KMS-11 (cell line): ENCODE results near the gene AP3B1.

Experiments
- H2AFZ ChIP-seq: fragments of 200-600 bp; sonication (generic); 2 replicates; pipeline ENCODE4 v1.6.1; 2016; ENCODE audit warnings: antibody characterized with exemption, mixed run types, low read depth
- H3K27ac ChIP-seq: fragments of 200-600 bp; sonication (generic); 2 replicates; pipeline ENCODE4 v1.6.1; 2016; ENCODE audit warnings: mild to moderate bottlenecking, mixed run types
- H3K27me3 ChIP-seq: fragments of 200-600 bp; sonication (generic); 2 replicates; pipeline ENCODE4 v1.6.1; 2017; ENCODE audit warnings: mild to moderate bottlenecking, low read depth, mixed run types, moderate library complexity; ENCODE audit not compliant: insufficient read depth
- H3K36me3 ChIP-seq: fragments of 200-600 bp; sonication (generic); 2 replicates; pipeline ENCODE4 v1.6.1; 2017; ENCODE audit warnings: mild to moderate bottlenecking, mixed run types; ENCODE audit not compliant: insufficient read depth
- H3K4me1 ChIP-seq: fragments of 200-600 bp; sonication (generic); 2 replicates; pipeline ENCODE4 v1.6.1; 2016; ENCODE audit warnings: mild to moderate bottlenecking, low read depth, mixed run types; ENCODE audit not compliant: poor library complexity, severe bottlenecking
- H3K4me2 ChIP-seq: fragments of 200-600 bp; sonication (generic); 2 replicates; pipeline ENCODE4 v1.7.0; 2016; ENCODE audit warnings: mild to moderate bottlenecking, mixed run types
- H3K4me3 ChIP-seq: fragments of 200-600 bp; sonication (generic); IDR thresholded peaks from 2 replicates; pipeline ENCODE4 v1.6.1; 2017; ENCODE audit warnings: low read depth, low read length, mixed read lengths; ENCODE audit not compliant: insufficient read depth
- H3K79me2 ChIP-seq: fragments of 200-600 bp; sonication (generic); 2 replicates; pipeline ENCODE4 v1.6.1; 2016; ENCODE audit warnings: low read depth, mixed run types; ENCODE audit not compliant: insufficient read depth
- H3K9ac ChIP-seq: fragments of 200-600 bp; sonication (generic); 2 replicates; pipeline ENCODE4 v1.6.1; 2016; ENCODE audit warnings: mild to moderate bottlenecking, mixed run types
- H4K20me1 ChIP-seq: fragments of 200-600 bp; sonication (generic); 2 replicates; pipeline ENCODE4 v1.6.1; 2016; ENCODE audit warnings: mild to moderate bottlenecking, mixed run types; ENCODE audit not compliant: insufficient read depth
- CTCF ChIP-seq: fragments of 200-600 bp; sonication (generic); conservative IDR thresholded peaks from 2 replicates; pipeline ENCODE4 v1.6.1; 2017; ENCODE audit warnings: low read depth, mild to moderate bottlenecking, antibody characterized with exemption, low read length, moderate library complexity, mixed read lengths

The AP3B1 gene

GRCh38 chr5:78234804-78235203 lies 59.7 kb downstream of the AP3B1 start:
- TF ChIP-seq CTCF = no peak
- H3K79me2 ChIP-seq = no peaks in the 10 kb centered on the region
- peak overlapping the region; percentile 56 for H3K27ac ChIP-seq
- peaks cover 39% of the 10 kb centered on the region for H3K4me1 ChIP-seq
- H3K36me3 ChIP-seq = no peaks in the 10 kb centered on the region
- no peak overlapping the region for H3K9ac ChIP-seq
- peak overlapping the region; percentile 53 for H3K4me2 ChIP-seq
- H3K4me3 ChIP-seq = no peak overlapping the region
- no peaks in the 10 kb centered on the region for H4K20me1 ChIP-seq
- no peak overlapping the region for H2AFZ ChIP-seq
- H3K27me3 ChIP-seq = no peaks in the 10 kb centered on the region

GRCh38 chr5:78232163-78232562 lies 62.3 kb downstream of the AP3B1 start:
- no peak for TF ChIP-seq CTCF
- Histone ChIP-seq H3K9ac (no peak overlapping the region), H3K79me2 (no peaks in the 10 kb centered on the region), H3K36me3 (no peaks in the 10 kb centered on the region), H3K4me2 (no peak overlapping the region), H4K20me1 (no peaks in the 10 kb centered on the region), H2AFZ (no peak overlapping the region), H3K4me1 (peaks cover 35% of the 10 kb centered on the region), H3K27me3 (no peaks in the 10 kb centered on the region), H3K27ac (no peak overlapping the region), H3K4me3 (no peak overlapping the region)

- Histone ChIP-seq H3K27ac (no peak overlapping the region), H3K9ac (no peak overlapping the region), H3K4me2 (no peak overlapping the region), H3K27me3 (no peaks in the 10 kb centered on the region), H3K4me3 (no peak overlapping the region), H2AFZ (no peak overlapping the region), H3K79me2 (no peaks in the 10 kb centered on the region), H4K20me1 (no peaks in the 10 kb centered on the region), H3K4me1 (peaks cover 15% of the 10 kb centered on the region), H3K36me3 (no peaks in the 10 kb centered on the region)
- no peak for TF ChIP-seq CTCF
Observed at GRCh38 chr5:78224358-78224757, 70.1 kb downstream of the AP3B1 start.

- peak; percentile 67; the same call in 1 of the 2 replicates for TF ChIP-seq CTCF
- H3K9ac ChIP-seq = no peak overlapping the region
- no peak overlapping the region; the same call in 1 of the 2 replicates for H3K4me2 ChIP-seq
- H3K27me3 ChIP-seq = no peaks in the 10 kb centered on the region
- no peaks in the 10 kb centered on the region for H3K79me2 ChIP-seq
- H4K20me1 ChIP-seq = no peaks in the 10 kb centered on the region
- no peak overlapping the region for H3K4me3 ChIP-seq
- peak overlapping the region; percentile 9; the same call in 1 of the 2 replicates for H3K27ac ChIP-seq
- no peaks in the 10 kb centered on the region for H3K36me3 ChIP-seq
- H3K4me1 ChIP-seq = peaks cover 15% of the 10 kb centered on the region
- no peak overlapping the region for H2AFZ ChIP-seq
Observed at GRCh38 chr5:78221964-78222451, 72.5 kb downstream of the AP3B1 start.
